HG03565 (cell line): Measurements from ENCODE around the gene MRPL10.

Experiments
- ATAC-seq: cut with Tn5 transposase; IDR thresholded peaks from one replicate; pipeline ENCODE4 v1.9.1; 2021; ENCODE audit warnings: mild to moderate bottlenecking, moderate library complexity; ENCODE audit not compliant: unreplicated experiment

Gene MRPL10

DNA sequence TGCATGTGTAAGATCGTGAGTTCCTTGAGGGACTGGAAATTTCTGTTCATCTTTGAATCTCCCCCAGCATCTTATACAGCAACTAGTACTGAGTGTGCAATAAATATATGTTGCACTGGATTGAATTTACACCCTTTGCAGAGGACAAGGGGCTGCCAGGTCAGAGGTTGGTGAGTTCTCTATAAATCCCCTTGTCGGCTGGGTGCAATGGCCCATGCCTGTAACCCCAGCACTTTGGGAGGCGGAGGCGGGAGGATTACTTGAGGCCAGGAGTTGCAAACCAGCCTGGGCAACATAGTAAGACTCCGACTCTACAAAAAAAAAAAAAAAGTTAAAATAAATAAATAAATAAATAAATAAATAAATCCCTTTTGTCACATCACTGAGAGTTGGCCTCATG is 29.0 kb upstream of the MRPL10 start:
- ATAC-seq = no peak

DNA sequence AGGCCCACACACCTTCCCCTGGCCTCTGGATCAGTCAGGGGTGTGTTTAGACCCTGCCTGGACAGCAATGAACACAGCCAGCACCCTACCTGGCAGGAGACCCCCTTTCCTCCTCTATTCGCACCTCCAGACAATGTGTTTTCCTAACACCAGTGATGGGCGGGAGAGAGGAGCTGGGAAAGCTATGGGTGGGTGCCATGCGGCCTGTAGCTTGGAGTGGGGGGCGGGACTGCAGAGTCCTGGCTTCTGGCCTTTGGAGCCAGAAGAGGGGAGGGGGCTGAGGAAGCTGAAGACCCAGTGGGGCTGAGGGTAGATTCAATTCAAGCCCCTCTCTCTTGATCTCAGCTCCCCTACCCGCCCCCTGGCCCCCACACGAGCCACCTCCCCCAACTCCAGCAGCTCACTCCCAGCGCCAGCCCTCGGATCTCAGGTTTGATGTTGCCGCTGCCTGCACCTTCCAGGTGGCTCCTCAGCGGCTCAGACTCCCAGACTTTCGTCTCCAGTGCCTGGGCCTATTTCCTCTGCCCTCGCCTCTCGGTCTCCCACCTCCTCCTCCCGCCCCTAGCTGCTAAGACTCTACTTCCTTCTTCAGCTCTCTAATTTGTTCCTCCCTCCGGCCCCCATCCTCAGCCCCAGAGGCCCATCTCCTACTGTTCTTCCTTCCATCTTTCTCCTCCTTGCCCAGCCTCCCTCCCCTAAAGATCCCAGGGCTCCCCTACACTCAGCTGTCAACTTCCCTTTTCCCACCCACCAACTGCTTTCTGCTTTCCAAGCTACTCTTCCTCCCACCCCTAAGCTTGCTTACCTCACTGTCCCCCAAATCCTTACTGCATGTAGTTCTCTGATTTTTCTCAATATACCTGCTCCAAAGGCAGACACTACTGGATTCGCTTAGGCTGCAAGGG is 26.5 kb upstream of the MRPL10 start:
- ATAC-seq = no peak

DNA sequence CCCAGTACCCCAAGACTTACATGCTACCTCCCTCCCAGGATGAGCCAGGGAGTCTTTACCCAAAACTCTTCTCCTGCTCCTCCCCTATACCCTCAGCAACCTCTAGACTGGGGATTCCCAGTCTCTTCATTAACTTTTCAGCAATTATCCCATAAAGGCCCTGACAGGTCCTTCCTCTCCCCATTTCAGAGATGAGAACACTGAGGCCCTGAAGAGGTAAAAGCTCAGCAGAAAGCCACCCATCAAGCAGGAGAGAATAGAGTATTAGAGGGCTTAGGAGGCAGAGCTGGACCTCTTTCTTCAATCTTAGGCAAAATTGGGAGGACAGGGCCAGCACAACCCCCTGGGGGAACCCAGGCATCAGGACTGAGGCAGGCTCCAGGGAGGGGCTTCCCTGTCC is 25.5 kb upstream of the MRPL10 start:
- ATAC-seq = no peak

DNA sequence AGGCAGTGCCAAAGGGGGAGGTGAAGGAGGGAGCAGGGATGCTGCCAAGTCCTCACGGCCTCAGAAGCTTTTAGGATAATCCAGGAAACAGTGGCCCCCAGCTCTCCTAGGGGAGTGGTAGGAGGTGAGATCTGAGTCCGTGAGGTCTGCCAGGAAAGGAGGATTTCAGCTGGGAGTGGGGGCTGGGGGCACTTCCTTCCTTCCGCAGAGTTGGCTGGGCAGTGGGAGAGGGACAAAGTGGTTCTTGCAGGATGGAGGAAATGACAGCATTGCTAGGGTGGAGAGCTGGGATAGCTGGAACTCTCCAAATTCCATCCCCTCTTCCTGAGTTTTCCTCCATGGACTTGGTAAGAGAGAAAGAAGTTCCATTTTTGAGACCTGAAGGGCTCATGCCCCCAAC is 24.4 kb upstream of the MRPL10 start:
- no peak for ATAC-seq

DNA sequence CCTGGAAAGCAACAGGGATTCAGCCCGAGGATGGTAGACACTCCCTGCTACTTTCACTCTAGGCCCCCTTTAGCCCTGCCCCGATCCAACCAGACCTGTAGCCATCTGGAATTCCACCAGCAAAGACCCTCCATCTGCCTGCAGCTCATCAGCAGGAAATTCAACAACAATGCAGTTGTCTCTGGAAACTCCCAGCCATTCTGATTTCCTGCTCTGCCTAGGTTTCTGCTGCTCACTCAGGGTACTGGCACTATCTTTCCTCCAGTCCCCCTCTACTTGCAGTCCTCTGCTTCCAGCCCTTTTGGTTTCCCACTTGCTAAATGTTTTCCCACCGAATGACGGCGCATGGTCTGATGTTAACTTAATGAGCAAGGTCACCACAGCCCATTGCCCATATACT is 22.3 kb upstream of the MRPL10 start:
- ATAC-seq = no peak

DNA sequence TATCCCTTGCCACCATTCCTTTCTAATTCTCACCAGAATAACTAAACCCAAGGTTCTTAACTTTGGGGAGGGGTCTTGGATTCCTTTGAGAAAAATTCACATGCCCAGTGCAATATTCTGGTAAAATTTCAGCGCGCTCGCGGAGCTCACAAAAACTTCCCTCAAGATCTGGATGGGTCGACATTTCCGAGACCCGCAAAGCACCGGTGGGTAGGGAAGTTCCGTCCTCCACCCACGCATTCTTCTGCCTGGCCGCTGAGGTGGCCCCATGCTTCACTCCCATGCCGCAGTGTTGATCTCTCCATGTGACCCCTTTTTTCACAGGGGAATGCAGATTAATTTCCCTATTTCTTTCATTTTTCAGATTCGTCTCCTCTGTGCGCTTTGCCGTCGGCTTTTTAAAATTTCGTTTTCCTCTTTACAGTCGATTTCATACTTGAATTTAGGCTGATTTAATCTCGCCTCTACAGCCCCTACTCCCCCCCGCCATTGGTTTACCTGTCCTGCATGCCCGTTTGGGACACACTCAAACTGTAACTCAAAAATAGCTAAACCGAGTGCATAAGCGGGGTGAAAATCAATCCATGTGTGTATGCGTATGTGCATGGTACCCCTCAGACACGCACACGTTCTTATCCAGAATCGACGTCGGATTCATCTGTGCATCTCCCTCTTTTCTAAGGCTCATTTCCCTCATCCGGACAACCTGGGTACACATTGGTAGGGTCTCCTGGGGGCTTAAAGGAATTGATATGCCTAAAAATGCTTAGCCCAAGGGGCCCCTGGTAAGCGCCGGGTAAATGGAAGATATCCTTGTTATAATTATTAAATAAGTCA is 21.0 kb upstream of the MRPL10 start:
- ATAC-seq = no peak

DNA sequence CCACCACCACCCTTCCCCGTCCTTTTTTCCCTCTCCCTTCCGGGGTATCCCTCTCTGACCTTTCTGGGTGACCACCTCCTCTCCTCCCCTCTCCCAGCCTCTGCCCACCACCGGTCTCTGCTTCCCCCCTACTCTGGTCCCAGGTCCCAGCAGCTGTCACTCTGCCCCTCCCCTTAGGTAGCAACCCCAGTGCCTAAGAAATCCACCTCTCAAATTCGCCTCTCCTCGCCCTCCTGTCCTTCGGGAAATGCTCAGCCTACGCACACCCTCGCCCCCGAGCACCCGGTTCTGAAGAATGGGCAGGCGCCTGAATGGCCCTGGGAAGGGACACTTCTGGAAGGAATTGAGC is 20.4 kb upstream of the MRPL10 start:
- ATAC-seq = no peak

DNA sequence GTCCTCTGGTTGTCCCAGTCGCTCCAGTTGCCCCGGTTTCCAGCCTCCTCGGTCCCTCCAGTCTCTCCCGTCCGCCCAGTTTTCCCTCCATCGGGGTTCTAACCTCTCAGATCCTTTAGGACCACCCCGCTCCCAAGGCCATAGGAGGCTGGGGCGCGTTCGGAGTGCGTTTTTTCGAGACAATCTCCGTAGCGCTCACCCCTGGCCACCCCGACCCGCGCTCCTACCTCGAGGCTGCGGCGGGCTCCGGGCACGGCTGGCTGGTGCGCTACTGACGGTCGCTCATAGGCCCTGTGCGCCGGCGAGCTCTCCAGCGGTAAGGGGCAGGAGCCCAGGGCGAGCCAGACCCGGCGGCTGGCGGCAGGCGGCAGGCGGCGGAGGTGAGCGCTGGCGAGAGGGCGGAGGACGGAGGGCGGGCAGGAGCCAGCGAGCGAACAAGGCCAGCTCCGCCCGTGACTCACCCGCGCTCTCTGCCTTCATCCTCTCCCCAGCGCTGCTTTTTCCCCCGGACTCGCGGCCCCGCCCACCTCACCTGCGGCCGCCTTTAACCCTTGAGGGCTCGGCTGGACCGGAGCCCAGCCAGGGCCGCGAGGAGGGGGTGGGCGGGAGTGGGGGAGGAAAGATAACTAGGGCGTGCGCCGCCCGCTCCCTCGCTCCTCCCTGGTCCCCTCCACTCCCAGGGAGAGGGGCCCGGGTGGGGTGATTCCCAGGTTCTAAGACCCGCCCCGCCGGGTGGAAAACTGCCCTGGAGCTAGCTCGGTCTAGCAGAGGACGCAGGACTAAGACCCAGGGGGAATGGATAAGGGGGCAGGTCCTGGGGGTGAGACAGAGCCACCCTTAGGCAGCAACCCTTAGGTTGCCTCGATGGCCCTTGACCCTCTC is 19.6 kb upstream of the MRPL10 start, which contains the start of gene SP6:
TSS of gene SP6 (minus strand) at position 472 of the 882 bp plus-strand sequence. CDS start 2,734 bp downstream, outside the sequence.
- ATAC-seq = no peak

DNA sequence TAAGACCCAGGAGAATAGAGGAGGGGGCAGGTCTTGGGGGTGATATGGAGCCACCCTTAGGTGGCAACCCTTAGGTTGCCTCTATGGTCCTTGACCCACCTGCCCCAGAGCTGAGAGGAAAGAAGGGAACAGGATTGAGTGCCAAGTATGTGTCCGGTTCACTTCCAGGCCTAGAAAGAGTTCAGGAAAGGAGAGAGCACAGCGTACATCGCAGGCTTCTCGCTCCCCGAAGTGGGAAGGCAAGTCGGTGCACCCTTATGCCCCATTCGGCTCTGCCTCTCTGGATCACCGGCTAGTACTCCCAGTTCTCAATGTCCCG is 19.0 kb upstream of the MRPL10 start:
- ATAC-seq = no peak

DNA sequence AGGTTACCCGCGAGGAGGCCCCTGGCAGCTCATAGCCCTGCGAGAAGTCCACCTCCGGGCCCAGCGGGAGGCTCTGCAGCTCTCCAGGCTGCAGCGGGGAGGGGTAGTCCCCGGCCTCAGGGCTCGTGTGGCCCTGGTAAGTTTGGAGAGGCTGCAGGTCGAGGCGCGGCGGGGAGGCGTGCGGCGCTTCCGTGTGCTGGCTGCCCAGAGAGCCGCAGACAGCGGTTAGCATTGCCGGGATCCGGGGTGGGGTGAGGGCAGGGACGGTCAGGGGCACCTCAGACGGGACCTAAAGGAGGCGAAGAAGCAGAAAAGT is 16.8 kb upstream of the MRPL10 start:
- ATAC-seq = no peak

DNA sequence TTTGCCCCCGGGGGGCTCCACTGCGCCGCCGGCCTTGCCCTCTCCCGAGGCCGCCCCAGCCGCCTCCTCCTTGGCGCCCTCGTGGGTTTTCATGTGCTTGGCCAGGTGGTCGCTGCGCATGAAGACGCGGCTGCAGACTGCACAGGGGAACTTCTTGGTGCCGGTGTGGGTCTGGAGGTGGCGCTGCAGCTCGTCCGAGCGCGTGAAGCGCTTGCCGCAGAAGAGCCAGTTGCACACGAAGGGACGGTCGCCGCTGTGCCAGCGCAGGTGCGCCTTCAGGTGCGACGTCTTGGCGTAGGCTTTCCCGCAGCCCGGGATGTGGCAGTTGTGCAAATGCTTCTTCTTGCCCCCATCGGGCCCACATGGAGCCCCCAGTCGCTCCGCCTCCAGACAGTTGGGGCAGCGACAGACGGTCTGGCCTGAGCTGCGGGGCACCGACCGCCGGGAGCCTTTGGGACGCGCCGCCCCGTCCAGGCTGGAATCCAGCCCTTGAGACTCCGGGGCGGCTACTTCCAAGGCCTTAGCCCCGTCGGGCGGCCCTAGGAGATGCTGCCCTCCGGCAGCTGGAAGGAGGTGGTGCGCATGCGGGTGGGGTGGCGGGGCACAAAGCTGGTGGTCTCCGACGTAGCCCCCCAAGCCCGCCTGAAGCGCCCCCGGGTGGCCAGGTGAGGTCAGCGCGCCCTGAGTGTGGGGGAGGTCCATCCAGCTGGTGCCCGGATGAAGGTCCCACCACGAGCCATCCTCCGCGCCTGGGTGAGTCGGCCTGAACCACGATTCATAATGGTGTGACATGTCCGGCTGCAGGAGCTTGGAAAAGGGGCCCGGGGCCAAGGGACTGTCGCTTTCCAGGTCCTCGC is 16.2 kb upstream of the MRPL10 start:
- no peak for ATAC-seq

DNA sequence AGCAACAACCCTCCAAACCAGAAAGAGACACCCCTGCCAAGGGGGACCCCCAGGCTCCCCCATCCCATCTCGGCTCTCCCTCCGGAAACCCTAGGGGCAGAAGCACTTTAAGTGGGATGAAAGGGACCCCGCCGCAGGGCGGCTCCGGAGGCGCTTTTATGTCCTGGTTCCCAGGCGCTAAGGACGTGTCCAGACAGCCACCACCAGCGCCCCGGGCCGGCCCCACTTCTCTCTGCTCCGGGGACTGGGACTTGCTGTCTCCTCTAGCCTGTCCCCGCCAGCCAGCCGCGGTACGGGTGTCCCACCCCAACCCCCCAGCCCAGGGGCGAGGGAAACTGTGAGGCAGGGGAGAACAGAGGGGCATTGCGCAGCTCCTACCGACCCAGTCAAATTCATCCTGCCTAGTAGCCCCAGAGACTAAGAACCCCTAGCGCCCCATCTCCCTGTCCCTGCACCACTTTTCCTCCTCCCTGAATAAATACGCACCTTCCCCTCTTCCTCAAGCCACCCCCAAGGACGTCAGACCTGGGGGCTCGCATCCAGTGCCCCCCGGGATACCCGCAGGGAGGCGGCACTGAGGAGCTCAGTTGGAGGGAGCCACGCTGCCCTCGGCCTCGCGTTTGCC is 15.5 kb upstream of the MRPL10 start:
- no peak for ATAC-seq

DNA sequence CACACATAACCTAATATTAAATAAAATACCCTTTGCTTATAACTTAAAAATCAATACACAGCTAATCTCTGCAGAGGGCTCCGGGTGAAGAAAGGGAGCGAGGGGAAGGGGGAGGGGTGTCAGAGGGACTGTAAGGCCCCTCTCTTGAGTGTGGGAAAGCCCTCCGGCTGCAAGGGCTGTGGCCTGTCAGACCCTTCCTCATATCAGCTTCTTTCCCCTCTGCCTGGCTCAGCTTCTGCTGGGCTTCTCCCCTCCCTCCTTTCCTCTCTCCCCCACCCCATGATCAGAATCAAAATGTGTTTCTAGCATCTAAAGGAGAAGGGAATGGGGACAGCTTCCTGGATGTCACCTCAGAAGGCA is 14.4 kb upstream of the MRPL10 start:
- no peak for ATAC-seq

DNA sequence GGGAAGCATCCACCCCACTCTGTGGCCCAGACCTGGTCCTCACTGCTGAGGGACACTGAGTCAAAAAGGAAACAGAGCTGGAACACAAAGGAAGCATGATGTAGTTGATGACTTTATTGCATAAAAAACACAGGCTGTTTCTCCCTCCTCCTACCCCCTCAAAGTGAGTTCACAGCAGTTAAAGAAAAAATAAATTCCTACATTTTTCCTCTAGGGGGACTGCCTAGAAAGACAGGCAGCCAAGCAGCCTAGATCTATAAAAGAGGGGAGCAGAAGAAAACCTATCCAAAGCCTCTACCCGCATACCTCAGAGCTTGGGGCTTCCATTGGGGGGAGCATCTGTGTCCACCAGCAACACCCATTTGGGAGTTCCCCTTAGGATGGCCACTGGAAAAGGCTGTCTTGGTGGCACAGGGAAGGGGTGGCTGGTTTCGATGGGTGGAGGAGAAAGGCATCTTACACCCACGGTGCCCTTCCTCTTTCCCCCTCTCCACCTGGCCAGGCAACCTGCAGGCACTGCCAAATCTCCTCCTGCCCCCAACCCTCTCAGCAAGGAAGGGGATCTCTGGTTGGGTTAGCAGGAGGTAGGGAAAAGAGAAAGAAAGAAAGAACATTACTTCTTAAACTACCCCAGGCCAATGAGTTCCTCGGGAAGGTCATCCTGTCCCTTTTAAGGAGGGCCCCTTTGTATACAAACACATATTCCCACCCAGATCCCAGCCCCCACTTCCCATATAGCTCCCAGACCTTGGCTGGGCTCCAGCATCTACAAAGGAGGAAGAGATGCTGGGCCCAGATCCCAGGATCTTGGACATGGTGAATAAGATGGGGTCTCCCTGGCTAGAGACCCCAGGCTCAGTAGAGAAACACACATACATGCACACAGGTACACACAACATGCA is 13.7 kb upstream of the MRPL10 start:
- no peak for ATAC-seq

DNA sequence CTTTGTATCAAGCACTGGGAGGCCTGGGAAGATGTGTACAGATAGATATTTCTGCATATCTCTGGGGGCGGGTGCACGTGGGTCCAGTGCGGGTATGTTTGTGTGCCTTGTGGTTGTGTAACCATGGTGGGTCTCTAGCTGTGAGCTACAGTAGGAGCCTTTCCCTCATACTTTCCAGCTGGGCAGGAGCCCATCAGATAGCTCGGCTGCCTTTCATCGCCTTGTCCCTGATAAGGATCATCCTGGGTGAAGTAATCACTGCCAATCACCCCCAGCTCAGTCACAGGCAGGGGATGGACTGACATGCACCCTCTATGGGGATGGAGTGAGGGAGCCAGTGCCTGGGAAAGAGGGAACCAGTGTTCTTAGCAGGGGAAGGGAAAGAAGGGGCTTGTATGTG is 12.9 kb upstream of the MRPL10 start:
- no peak for ATAC-seq

DNA sequence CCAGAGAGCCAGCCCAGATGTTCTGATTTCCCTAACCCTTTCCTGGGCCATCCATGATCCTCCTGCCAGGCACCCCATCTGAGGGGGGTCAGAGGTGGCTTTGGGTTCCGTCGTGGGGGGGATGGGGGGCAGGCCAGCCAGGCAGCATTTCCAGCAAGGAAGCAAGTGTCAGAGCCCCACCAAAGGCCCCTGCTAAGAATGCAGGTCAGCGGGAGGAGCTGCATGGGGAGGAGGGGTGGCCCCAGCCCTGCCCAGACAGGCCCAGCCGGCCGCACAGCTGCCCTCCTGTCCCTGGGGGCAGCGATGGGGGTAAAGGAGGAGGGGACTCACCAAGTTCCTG is 12.0 kb upstream of the MRPL10 start:
- no peak for ATAC-seq

DNA sequence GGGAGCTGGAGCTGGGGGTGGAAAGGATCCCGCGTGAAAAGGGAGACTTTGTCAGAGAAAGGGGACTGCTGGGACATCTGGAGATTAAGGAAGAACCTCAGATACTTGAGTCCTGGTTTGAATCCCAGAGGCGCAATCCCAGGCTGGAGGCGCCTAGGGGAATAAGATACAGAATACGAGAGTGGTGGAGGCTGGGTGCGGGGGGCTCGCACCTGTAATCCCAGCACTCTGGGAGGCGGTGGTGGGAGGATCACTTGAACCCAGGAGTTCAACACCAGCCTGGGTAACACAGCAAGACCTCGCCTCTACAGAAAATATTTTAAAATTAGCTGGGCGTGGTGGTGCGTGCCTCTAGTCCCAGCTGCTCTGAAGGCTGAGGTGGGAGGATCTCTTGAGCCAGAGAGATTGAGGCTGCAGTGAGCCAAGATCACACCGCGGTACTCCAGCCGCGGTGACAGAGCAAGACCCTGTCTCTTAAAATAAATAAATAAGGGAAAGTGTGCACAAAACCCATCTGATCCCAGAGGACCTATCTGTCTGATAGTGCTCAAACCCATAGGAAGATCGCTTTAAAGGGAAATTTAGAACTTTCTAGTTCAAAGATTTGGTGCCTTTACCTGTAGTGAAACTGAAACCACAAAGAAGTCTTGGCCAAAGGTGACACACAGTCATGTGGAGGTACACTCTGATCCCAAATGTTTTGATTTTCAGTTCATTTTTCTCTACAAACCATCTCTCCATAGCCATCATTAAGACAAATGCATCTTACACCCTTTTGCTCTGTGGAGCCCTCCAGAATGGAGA is 10.3 kb upstream of the MRPL10 start:
- no peak for ATAC-seq

DNA sequence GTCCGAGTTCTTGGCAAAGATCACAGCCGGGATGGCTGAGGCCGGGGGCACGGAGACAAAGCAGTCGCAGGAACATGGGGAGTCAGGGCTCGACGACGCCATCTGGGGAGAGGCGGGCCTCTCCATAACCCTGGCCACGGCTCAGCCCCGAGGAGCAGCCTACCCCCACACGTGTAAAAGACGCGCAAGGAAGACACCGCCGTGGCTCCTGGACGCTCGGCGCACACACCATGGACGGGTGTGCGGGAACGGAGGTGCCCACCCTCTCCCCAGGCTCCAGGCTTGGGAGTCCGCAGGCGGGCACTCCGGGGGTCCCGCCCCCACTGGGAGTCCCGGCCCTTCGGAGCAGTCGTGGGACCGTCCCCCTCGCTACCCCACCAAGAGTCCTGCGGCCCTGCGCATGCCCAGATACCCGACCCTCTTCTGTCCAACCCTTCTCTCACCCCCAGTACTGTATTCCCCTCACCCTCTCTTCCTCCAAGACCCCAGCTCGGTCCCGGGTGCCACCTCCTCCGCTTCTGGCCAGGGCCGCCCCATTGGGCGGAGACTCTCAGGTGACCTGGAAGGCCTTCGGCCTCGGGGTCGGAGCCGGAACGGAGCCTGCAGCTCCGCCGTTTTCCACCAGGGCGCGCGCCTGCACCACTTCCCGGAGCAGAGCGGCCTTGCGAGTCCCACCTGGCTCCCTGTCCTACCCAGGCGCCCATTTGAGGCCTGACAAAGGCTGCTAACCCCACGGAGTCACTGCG is 9.6 kb upstream of the MRPL10 start, which contains the start of gene SCRN2:
TSS of gene SCRN2 (minus strand) at position 532 of the 746 bp plus-strand sequence. CDS start at position 102, 430 bp downstream.
- peak; percentile 78 for ATAC-seq
